Neuron (in vitro differentiated cells): ENCODE measurements around the gene CDH12.

Experiments used
- H2AFZ ChIP-seq: one replicate; pipeline ENCODE4 v1.6.1; 2013; ENCODE audit warnings: low read depth, mild to moderate bottlenecking, inconsistent platforms, low read length, moderate library complexity
- H3K27me3 ChIP-seq: one replicate; pipeline ENCODE4 v1.6.1; 2013; ENCODE audit warnings: low read length; ENCODE audit not compliant: insufficient read depth
- H3K36me3 ChIP-seq: one replicate; pipeline ENCODE4 v1.6.1; 2013; ENCODE audit warnings: low read length; ENCODE audit not compliant: insufficient read depth
- H3K4me1 ChIP-seq: one replicate; pipeline ENCODE4 v1.6.1; 2013; ENCODE audit warnings: low read length; ENCODE audit not compliant: insufficient read depth
- H3K4me3 ChIP-seq: 2 replicates; pipeline ENCODE4 v1.5.1; 2013; ENCODE audit warnings: mild to moderate bottlenecking, low read length, moderate library complexity
- H3K9me3 ChIP-seq: one replicate; pipeline ENCODE4 v1.6.1; 2013; ENCODE audit warnings: low read length

CDH12 gene

GRCh38 chr5:22079002-22079401 lies 774.1 kb downstream of the CDH12 start:
- Histone ChIP-seq H3K9me3 (no peaks in the 10 kb centered on the region), H3K27me3 (no peaks in the 10 kb centered on the region), H3K4me3 (no peak overlapping the region), H3K4me1 (no peaks in the 10 kb centered on the region), H2AFZ (no peak overlapping the region), H3K36me3 (no peaks in the 10 kb centered on the region)

GRCh38 chr5:22076586-22076985 lies 776.6 kb downstream of the CDH12 start:
- no peak overlapping the region for H2AFZ ChIP-seq
- no peak overlapping the region for H3K4me3 ChIP-seq
- H3K4me1 ChIP-seq = no peaks in the 10 kb centered on the region
- no peaks in the 10 kb centered on the region for H3K9me3 ChIP-seq
- no peaks in the 10 kb centered on the region for H3K36me3 ChIP-seq
- H3K27me3 ChIP-seq = no peaks in the 10 kb centered on the region

- H3K4me3 ChIP-seq = no peak overlapping the region
- H3K9me3 ChIP-seq = no peaks in the 10 kb centered on the region
- H2AFZ ChIP-seq = no peak overlapping the region
Observed at GRCh38 chr5:22070186-22070728, 782.9 kb downstream of the CDH12 start.

GRCh38 chr5:22063717-22064116 lies 789.4 kb downstream of the CDH12 start:
- no peaks in the 10 kb centered on the region for H3K9me3 ChIP-seq
- no peaks in the 10 kb centered on the region for H3K27me3 ChIP-seq
- no peak overlapping the region for H3K4me3 ChIP-seq
- H2AFZ ChIP-seq = no peak overlapping the region
- H3K36me3 ChIP-seq = no peaks in the 10 kb centered on the region
- no peaks in the 10 kb centered on the region for H3K4me1 ChIP-seq

More at GRCh38 chr5:22070186-22070728, 782.9 kb downstream of the CDH12 start:
- Histone ChIP-seq H3K36me3 (no peaks in the 10 kb centered on the region), H3K27me3 (no peaks in the 10 kb centered on the region), H3K4me1 (no peaks in the 10 kb centered on the region)

GRCh38 chr5:22058620-22059019 lies 794.5 kb downstream of the CDH12 start:
- no peaks in the 10 kb centered on the region for H3K9me3 ChIP-seq
- H3K36me3 ChIP-seq = no peaks in the 10 kb centered on the region
- H3K4me1 ChIP-seq = no peaks in the 10 kb centered on the region
- no peak overlapping the region for H3K4me3 ChIP-seq
- H2AFZ ChIP-seq = no peak overlapping the region
- no peaks in the 10 kb centered on the region for H3K27me3 ChIP-seq

GRCh38 chr5:22057012-22057411 lies 796.1 kb downstream of the CDH12 start:
- Histone ChIP-seq H3K36me3 (no peaks in the 10 kb centered on the region), H3K4me3 (no peak overlapping the region), H3K4me1 (no peaks in the 10 kb centered on the region), H3K27me3 (no peaks in the 10 kb centered on the region), H3K9me3 (no peaks in the 10 kb centered on the region), H2AFZ (no peak overlapping the region)

- H3K4me1 ChIP-seq = no peaks in the 10 kb centered on the region
- no peaks in the 10 kb centered on the region for H3K9me3 ChIP-seq
- no peaks in the 10 kb centered on the region for H3K27me3 ChIP-seq
- H2AFZ ChIP-seq = no peak overlapping the region
- no peaks in the 10 kb centered on the region for H3K36me3 ChIP-seq
- H3K4me3 ChIP-seq = no peak overlapping the region
Observed at GRCh38 chr5:22056601-22057000, 796.5 kb downstream of the CDH12 start.

- H3K4me1 ChIP-seq = no peaks in the 10 kb centered on the region
- H2AFZ ChIP-seq = no peak overlapping the region
- H3K36me3 ChIP-seq = no peaks in the 10 kb centered on the region
- no peaks in the 10 kb centered on the region for H3K27me3 ChIP-seq
- no peaks in the 10 kb centered on the region for H3K9me3 ChIP-seq
- no peak overlapping the region for H3K4me3 ChIP-seq
Observed at GRCh38 chr5:22053195-22053594, 799.9 kb downstream of the CDH12 start.

- H3K27me3 ChIP-seq = no peaks in the 10 kb centered on the region
- no peak overlapping the region for H2AFZ ChIP-seq
- H3K4me3 ChIP-seq = no peak overlapping the region
- no peaks in the 10 kb centered on the region for H3K9me3 ChIP-seq
- H3K4me1 ChIP-seq = no peaks in the 10 kb centered on the region
- no peaks in the 10 kb centered on the region for H3K36me3 ChIP-seq
Observed at GRCh38 chr5:22051881-22052280, 801.3 kb downstream of the CDH12 start.

- Histone ChIP-seq H3K9me3 (no peaks in the 10 kb centered on the region), H3K4me1 (no peaks in the 10 kb centered on the region), H2AFZ (no peak overlapping the region)
Observed at GRCh38 chr5:22050931-22051330, 802.2 kb downstream of the CDH12 start.

GRCh38 chr5:22044229-22044628 lies 808.9 kb downstream of the CDH12 start:
- no peaks in the 10 kb centered on the region for H3K4me1 ChIP-seq
- H3K36me3 ChIP-seq = no peaks in the 10 kb centered on the region
- H3K4me3 ChIP-seq = no peak overlapping the region
- no peak overlapping the region for H2AFZ ChIP-seq
- no peaks in the 10 kb centered on the region for H3K27me3 ChIP-seq
- H3K9me3 ChIP-seq = no peaks in the 10 kb centered on the region

More at GRCh38 chr5:22050931-22051330, 802.2 kb downstream of the CDH12 start:
- Histone ChIP-seq H3K27me3 (no peaks in the 10 kb centered on the region), H3K4me3 (no peak overlapping the region), H3K36me3 (no peaks in the 10 kb centered on the region)

GRCh38 chr5:22036061-22036460 lies 817.1 kb downstream of the CDH12 start:
- H2AFZ ChIP-seq = no peak overlapping the region
- no peaks in the 10 kb centered on the region for H3K36me3 ChIP-seq
- no peak overlapping the region for H3K4me3 ChIP-seq
- no peaks in the 10 kb centered on the region for H3K27me3 ChIP-seq
- no peaks in the 10 kb centered on the region for H3K4me1 ChIP-seq
- H3K9me3 ChIP-seq = no peaks in the 10 kb centered on the region

- H3K36me3 ChIP-seq = no peaks in the 10 kb centered on the region
- H3K4me3 ChIP-seq = no peak overlapping the region
- H3K4me1 ChIP-seq = no peaks in the 10 kb centered on the region
- H3K27me3 ChIP-seq = no peaks in the 10 kb centered on the region
- no peaks in the 10 kb centered on the region for H3K9me3 ChIP-seq
- no peak overlapping the region for H2AFZ ChIP-seq
Observed at GRCh38 chr5:22033066-22033465, 820.1 kb downstream of the CDH12 start.

GRCh38 chr5:22023784-22024183 lies 829.4 kb downstream of the CDH12 start:
- H3K4me3 ChIP-seq = no peak overlapping the region
- no peaks in the 10 kb centered on the region for H3K4me1 ChIP-seq
- no peak overlapping the region for H2AFZ ChIP-seq
- H3K9me3 ChIP-seq = no peaks in the 10 kb centered on the region
- H3K36me3 ChIP-seq = no peaks in the 10 kb centered on the region
- H3K27me3 ChIP-seq = no peaks in the 10 kb centered on the region
